NB4 (cell line): ENCODE measurements around the gene MYO7A.

ENCODE experiments used
- CTCF ChIP-seq: IDR thresholded peaks from one replicate; pipeline ENCODE4 v1.5.1; 2012; ENCODE audit warnings: low read depth, low read length
- MAX ChIP-seq: IDR thresholded peaks from 2 replicates; pipeline ENCODE4 v1.6.1; 2011; ENCODE audit warnings: low read depth, low read length

- no peak for TF ChIP-seq CTCF
- no peak for TF ChIP-seq MAX
Measured at GRCh38 chr11:77215106-77215505, 87.1 kb downstream of the MYO7A start.
